ENCODE data around the gene EXOC1L.

Gene EXOC1L, protein sequence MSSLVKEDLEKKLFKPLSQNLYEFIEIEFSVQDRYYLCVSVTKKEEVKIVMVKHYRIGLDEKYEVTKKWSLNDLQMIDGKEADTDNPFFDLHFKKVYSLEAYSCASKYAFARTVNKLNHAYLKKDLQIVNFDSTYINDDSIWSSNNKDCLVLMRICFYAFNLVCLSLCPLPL

DNA sequence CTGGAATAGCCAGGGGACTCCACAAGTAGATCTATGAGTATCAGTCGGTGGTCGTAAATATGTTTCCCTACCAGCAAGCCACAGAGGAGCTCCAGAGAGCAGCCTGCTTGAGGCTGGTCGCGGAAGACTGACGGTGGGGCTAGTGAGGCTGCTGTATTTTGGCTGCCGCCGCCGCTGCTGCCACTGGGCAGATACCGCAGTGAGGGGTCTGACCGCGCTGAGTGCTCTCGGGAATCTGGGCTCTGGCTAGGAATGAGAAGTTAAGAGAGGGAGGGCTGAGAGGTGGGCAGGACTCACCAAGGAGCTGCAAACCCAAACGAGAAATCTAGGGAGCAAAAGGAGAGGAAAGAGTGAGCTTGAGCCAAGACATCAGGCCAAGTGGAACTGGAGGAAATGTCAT lies at the start of gene EXOC1L:
TSS of gene EXOC1L (plus strand) at position 157 of the 400 bp plus-strand sequence. CDS start at position 394, 237 bp downstream.
- in situ Hi-C loops (cut with HindIII; ENCODE audit: low sequenced_read_pairs) = no loop called here

DNA sequence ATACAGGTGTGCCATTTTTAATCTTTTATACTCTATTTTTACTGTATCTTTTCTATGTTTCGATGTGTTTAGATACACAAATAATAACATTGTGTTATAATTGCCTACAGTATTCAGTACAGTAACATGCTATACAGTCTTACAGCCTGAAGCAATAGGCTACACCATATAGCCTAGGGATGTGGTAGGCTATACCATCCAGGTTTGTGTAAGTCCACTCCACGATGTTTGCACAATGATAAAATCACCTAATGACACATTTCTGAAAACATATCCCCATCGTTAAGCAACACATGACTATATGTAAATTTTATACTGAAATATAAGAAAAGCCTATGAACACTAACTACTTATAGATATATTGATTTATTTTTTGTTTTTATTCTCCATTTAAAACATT lies 48.9 kb upstream of the EXOC1L start:
- in situ Hi-C loops (cut with HindIII; ENCODE audit: low sequenced_read_pairs) = no loop called here

DNA sequence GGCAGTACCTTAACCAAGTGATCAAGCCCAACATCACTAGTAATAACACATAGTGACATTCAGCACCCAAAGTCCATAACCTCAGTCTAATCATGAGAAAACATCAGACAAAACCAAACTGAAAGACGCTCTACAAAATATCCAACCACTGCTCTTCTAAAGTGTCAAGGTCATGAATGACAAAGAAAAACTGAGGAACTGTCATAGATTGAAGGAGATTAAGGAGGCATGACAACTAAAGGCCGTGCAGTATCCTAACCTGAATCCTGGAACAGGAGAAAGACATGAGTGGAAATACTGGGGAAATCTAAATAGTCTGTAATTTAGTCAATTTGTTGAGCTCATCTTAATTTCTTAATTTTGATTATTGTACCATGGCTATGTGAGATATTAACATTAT lies 38.2 kb upstream of the EXOC1L start:
- in situ Hi-C loops (cut with HindIII; ENCODE audit: low sequenced_read_pairs) = no loop called here

DNA sequence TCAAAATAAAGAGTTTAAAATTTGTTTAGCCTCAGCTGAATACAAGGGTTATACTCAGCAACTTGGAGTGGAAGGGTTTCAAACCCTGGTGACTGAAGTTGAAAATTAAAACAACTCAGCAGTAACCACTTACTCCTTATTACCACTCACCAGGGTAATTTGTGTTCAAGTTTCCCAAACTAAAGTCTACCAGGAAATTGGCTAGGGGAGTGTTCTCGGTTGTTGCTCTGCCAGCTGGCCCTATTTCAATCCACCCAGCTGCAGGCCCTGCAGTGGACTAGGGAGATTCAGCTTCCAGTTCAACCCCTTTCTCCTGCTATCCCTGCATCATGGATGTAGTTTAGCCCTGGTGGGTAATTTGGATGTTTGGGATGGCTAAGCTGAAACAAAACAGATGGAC lies 37.8 kb upstream of the EXOC1L start:
- in situ Hi-C loops (cut with HindIII; ENCODE audit: low sequenced_read_pairs) = no loop called here

DNA sequence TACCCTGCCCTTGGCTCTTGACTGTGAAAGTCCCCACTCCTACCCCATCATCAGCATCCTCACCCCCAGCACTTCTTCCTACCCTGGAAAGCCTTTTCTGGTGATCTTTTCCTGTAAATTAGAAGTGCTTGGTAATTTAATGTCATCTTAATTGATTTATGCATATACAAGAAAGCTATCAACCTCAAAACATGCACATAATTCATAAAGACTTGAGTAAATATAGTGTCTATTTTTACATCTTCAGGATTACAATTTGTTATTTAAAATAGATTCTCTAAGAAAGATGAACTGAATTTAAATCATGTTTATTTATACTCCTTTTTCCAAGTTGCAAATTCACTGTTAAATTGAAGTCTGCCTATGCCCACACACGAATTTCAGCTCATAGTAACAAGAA lies 36.0 kb upstream of the EXOC1L start:
- in situ Hi-C loops (cut with HindIII; ENCODE audit: low sequenced_read_pairs) = no loop called here

DNA sequence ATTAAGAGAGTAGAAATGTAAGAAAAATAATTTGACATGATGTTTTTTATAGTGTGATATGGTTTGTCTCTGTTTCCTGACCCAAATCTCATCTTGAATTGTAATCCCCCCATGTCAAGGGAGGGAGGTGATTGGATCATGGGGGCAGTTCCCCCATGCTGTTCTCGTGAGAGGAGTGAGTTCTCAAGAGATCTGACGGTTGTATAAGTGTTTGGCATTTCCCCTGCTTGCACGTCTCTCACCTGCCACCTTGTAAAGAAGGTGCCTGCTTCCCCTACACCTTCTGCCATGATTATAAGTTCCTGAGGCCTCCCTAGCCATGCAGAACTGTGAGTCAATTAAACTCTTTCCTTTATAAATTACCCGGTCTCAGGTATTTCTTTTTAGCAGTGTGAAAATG lies 34.8 kb upstream of the EXOC1L start:
- in situ Hi-C loops (cut with HindIII; ENCODE audit: low sequenced_read_pairs) = no loop called here

DNA sequence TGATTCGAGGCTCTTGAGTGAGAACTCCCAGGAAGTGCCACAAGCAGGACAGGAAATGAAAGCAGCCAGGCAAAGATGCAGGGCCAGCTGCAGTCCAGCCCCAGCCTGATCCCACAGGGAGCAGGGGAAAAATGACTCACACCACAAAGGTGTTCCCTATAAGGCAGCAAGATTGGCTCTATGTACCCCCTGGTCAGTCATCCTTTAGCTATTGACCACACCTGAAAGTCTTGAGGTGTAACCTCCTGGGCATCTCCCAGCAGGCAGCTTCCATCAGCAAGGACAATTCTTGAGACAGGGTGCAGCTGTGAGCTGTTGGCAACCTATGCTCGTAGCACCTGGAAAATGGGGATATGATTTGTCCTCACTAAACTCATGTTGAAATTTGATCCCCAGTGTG lies 27.9 kb upstream of the EXOC1L start:
- in situ Hi-C loops (cut with HindIII; ENCODE audit: low sequenced_read_pairs) = no loop called here

DNA sequence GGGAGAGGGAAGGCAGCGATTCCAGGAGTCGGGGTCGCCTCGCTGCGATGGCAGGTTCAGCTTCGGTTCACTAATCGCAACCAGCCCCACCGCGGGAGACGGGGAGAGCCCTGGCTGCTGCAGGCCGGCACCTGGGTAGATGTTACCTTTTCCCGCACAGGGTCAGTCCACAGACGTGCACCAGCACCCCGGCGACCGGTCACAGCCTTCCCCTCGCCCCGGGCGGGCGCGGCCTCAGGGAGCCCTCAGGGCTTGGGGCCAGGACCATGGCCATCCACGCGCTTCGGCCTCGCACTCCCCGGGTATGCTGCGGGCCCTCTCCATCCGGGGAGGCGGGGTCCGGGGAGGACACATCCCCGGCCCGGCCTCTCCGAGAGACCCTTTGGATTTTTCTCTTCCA lies 26.1 kb upstream of the EXOC1L start:
- in situ Hi-C loops (cut with HindIII; ENCODE audit: low sequenced_read_pairs) = no loop called here

DNA sequence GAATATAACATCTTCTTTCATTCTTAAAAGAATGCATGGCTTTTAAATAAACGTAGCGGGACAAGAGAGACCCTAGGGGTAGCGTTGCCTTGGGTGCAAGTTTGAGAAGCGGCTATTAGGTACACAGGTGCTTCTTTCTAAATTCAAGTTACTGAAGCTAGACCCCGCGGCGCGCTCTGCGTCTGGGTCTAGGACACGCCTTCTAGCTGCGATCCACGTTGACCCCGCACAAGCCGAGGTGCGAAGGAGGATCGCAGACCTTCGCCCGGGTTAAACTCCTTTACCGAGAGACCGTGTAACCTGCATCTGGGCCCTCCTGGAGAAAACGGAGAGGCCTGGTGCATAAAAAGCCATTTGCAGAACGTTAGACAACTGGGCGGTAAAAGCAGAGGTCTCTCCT lies 25.5 kb upstream of the EXOC1L start:
- in situ Hi-C loops (cut with HindIII; ENCODE audit: low sequenced_read_pairs) = no loop called here

DNA sequence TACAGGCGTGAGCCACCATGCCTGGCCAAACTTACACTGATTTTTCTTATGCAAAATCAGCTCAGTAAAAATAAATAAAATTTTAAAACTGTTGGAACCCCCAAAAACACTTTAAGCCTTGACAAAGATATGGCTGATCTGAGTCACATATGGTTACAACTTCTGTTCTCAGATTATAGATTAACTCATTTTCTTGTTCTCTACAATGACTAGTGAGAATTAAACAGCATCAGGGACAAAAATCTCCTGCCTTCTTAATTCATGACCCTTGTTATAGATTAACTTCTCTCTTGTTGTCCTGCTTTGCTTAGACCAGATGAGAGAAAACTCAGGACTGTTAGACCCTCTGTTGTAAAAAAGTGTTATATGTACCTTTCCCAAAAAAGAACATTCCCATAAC lies 24.2 kb upstream of the EXOC1L start:
- in situ Hi-C loops (cut with HindIII; ENCODE audit: low sequenced_read_pairs) = no loop called here

DNA sequence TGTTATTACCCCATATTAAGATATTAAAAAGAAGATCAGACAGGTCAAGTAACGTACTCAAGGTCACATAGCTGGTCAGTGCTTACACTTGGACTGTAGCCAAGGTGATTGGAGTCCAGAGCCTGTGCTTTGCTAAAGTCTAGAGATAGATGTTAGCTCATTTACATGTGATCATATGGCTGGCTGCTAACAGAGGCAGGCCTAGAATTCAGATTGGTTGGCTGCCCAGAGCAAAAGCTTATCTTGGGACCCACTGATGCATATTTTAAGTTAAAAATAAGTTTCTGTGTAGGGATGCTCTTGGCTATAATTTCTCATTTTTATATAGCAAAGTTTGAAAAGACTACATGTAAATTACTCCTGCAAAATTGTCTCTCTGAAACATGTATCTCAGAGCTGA lies 18.1 kb upstream of the EXOC1L start:
- in situ Hi-C loops (cut with HindIII; ENCODE audit: low sequenced_read_pairs) = no loop called here

DNA sequence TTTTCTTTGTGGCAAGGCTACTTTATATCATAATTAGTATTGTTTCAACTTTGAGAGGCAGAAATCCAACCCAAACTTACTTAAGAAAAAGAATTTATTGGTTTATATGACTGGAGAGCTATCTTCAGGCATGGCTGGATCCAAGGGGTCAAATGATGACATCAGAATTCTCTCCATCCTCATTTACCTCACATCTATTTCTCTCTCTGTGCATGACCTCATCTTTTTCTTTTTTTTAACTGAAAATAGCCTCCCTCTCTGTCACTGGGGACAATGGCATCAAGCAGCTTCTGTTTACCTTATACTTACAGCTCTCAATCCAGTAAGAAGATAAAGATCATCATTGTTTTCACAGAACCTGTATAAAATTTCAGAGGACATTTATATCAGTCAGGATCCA lies 12.0 kb upstream of the EXOC1L start:
- in situ Hi-C loops (cut with HindIII; ENCODE audit: low sequenced_read_pairs) = no loop called here

DNA sequence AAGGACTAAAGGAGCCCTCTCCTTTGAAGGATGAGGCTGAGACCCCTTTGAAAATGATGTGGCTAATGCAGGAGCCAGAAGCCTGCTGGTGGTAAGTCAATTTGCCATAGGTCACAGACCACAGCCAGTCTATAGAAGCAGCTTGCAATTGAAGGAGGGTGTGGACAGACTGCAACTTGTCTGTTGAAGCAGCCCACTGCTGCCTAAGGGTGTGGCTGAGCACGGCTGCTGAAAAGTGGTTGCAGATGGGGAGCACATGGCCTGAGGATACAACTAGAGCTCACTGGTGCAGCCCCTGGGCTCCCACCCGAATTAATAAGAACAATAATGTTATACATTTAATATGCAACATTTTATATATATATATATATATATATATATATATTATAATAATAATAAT lies 11.4 kb upstream of the EXOC1L start:
- in situ Hi-C loops (cut with HindIII; ENCODE audit: low sequenced_read_pairs) = no loop called here

DNA sequence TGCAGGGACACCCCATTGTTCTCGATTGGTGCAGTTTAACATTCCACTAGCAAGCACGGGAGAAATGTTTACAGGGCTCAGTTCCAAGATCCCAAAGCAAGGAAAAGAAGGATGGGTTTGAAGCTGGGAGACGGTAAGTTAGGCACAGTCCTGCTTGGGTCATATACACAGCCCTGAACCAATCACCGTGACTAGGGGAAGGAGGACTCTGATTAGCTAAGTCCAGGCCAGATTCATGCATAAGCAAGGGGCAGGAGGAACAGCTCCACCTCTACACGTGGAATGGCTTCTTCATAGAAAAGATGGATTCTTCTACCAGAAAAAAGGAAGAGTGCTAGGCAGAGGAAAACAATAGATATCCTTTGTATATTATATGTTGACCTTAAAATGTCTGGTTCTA lies 11.0 kb upstream of the EXOC1L start:
- in situ Hi-C loops (cut with HindIII; ENCODE audit: low sequenced_read_pairs) = no loop called here

DNA sequence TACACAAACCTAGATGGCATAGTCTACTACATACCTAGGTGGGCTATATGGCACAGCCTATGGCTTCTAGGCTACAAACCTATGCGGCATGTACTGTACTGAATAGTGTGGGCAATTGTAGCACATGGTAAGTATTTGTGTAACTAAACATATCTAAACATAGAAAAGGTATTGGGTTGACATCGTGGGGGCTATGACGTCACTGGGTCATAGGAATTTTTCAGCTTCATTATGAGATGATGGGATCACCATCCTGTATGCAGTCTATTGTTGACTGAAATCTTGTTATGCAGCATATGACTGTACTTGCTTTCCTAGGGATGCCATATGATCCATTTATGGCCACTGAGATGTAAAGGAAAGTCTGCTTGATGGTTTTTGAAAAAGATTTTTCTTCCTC lies 1.9 kb upstream of the EXOC1L start:
- in situ Hi-C loops (cut with HindIII; ENCODE audit: low sequenced_read_pairs) = no loop called here

DNA sequence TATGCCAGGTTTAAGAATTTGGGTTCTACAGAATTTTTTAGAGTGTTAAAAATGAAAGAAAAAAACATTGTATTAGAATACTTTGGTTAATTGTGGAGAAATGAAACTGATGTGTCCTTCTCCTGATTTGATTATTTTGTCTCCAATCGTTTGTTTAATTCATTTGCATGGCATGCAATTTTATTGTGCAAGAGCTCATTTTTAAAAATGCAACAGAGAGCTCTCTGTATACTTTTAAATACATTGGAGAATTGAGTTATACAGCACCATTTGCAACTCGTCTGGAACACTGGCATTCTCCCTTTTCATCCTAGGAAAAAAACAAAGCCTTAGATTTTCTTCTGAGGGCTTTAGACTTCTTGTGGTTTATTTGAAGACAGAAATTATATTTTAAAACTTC lies 689 bp downstream of the EXOC1L start:
- in situ Hi-C loops (cut with HindIII; ENCODE audit: low sequenced_read_pairs) = no loop called here

DNA sequence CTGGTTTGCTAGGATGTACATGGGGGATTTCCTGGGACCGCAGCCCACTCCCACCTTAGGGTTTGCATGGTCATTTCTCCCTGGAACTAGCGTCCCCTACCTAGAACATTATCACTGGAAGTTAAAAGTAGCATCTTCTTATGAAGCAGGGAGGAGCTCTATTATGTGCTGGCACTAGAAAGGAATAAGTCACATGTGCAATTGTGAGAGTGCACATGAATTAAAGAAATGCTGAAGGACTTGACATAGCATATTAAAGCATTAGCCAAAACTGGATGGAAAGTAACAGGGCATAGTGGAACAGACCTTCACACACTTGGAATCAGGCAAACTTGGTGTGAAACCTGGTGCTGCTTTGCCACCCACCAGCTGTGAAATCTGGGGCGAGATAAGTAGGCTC lies 2.7 kb downstream of the EXOC1L start:
- in situ Hi-C loops (cut with HindIII; ENCODE audit: low sequenced_read_pairs) = no loop called here

DNA sequence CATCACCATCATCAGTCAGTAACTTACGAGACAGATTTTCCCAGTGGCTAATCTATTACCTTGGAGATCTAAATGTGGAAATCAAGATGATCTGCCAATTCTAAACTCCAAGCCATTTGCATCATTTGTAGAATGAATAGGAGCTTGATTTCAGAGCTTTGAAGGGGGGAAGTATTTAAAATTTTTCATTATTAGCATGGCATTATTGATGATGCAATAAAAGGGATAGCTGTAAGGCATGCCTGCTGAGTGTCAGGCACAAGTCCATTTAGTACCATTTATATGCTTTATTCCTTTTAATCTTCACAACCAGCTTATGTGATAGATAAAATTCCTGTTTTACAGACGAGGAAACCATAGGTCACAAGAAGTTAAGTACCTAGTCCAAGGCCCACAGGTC lies 5.3 kb downstream of the EXOC1L start:
- in situ Hi-C loops (cut with HindIII; ENCODE audit: low sequenced_read_pairs) = no loop called here

DNA sequence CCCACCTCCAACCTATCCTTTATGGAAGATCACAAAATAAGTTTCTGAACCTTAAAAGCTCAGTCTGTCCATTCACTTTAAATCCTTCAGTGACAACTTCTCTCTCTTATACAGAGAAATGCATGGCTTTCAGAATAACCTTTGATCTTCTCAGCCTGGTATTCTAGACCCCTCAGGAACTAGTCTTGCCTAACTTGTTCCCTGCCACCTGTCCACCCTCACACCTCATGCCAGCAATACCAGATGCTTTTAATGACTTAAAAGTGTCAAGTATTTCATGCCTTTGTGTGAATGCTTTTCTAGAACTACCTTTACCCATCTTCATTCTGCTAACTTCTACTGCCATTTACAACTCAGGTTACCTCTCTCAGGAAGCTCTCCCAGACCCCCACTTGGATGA lies 7.4 kb downstream of the EXOC1L start:
- in situ Hi-C loops (cut with HindIII; ENCODE audit: low sequenced_read_pairs) = no loop called here

DNA sequence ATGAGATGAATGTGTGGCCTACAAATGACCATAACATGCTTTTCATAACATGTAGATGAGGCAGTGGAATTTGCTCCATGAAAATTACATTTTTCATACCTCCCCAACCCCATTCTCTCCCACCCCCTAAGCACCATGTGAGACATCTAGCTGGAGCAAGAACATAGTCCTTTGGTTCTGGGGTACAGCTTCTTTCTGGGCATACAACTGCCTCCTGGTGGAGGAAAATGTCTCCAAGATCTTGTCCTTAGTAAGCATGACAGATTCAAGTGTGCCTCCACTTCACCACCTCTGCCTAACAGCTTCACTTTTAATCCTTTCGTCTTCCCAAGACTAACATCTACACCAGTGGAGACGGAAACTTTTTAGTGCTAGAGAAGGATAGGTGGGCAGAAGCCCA lies 8.0 kb downstream of the EXOC1L start:
- in situ Hi-C loops (cut with HindIII; ENCODE audit: low sequenced_read_pairs) = no loop called here

DNA sequence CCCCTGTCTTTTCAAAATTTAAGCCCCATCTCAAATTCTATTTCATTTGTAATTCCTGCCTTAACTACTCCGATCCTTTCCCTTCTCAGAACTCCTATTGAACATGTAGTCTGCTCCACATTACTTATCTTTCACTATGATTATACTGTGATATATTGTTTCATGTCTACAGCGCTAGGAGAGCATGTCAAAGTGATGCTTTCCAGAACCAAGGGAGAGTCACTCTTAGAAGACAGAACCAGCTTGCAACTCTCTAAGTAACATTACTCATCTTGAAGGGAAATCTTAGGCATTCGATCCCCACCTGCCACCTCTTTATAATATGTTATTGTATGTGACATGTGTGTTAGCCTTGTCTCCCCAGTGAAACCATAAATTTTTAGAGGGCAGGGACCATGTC lies 10.5 kb downstream of the EXOC1L start:
- in situ Hi-C loops (cut with HindIII; ENCODE audit: low sequenced_read_pairs) = no loop called here

DNA sequence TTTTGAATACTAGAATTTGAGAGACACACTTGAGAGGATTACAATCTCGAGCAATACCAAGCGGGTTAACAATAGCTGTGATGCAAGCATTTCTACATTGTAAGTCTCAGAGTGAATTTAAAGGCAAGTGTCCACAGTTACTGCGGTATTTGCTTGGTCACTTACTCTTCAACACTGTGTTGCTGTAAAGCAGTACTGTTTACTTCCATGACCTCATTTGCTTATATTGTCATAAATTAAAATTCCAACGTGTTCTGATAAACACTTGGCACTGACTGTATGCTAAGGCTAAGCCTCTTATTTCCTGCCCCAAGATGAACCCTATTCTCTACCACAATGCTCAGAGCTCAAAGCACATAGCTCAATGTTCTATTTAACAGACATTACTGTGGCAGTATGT lies 11.1 kb downstream of the EXOC1L start:
- in situ Hi-C loops (cut with HindIII; ENCODE audit: low sequenced_read_pairs) = no loop called here

DNA sequence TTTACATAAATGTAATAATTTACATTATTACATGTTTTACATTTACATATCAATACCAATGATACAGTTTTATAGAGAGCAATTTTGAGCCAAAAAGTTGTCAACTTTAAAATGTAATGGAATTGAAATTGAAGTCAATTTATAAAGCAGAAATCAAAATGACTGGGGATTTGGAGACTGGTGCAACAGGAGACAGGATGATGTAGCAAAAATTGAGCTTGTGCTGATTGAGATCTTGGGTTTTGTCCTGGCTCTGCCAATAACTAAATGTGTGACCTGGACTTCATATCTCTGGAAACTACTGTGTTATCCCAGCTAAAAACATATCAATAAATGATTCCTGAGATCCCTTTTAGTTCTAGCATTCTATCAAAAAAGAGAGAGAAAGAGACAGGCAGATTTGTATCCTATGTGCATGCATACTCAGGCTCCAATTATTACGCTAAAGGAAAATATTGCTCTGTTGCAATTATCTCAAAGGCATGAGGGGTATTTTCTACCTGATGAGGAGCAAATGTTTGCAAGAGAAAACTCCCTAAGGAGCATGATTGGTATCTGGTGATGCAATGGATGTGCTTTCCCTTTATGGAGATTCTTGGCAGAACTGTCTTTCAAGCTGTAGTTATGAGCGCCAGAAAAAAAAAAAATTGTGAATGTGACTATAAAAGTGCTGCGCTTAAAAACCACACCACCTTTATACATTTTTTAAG lies 14.7 kb downstream of the EXOC1L start:
- in situ Hi-C loops (cut with HindIII; ENCODE audit: low sequenced_read_pairs) = no loop called here

Data from DLD1 (cell line).